Esophagus squamous epithelium (tissue), 4 donors: ENCODE results near the gene KAT7.

Experiments
- POLR2A ChIP-seq, 4 donors: fragments of 450-650 bp; IDR thresholded peaks; one replicate each; pipeline ENCODE4 v1.6.1; 2017; ENCODE audit warnings: antibody characterized with exemption in 4 of 4, mild to moderate bottlenecking in 4 of 4, moderate library complexity in 3 of 4
- TF ChIP-seq, protein P1 (sequence below), 6 experiments: fragments of 450-650 bp in 4 of 6; fragments of 200-600 bp in 2 of 6; sonication (generic) in 2 of 6; IDR thresholded peaks; one replicate each; pipeline ENCODE4 v1.5.1; 2016 to 2019; ENCODE audit warnings: antibody characterized with exemption in 6 of 6, mild to moderate bottlenecking in 4 of 6, moderate library complexity in 4 of 6

DNA sequence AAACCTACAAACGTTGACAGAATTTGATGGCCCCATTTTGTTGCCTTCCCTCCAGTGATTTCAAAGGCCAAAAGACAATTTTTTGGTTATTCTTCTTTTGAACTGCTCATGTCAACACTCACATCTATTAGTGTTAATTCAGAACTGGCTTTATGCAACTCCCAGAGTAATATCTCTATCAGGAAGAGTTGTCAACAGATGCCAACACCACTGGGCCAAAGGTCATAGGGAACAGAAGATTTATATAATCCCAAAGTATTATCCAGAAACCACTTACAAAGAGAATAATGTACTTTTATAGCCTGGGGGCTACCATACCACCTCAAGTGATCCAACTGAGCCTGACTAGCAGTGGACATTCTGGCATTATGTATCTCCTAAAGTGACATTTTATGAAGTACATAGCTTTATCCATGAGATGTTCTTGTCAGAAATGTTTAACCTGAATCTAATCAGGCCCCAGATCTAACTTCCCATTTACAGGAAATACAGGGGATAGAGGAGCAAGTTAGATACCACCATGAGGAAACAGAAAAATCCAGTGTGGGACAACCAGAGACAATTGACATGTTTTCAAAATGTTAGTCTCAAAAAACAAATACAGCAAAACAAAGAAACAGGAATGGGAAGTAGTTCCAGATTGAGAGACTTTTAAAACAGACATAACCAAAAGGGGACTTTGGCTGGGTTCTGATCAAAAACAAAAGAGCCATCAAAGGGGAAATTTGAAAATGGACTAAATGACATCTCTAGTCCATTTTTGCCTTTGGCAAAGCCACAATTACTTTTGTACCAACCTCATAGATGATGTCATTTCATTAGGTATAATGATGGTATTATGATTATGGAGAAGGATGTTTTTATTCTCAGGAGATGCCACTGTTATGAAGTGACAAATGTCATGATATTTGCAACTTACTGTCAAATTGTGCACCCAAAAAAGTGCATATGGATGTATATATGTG, 43.0 kb upstream of the KAT7 start:
- no peak for TF ChIP-seq POLR2A (IDR thresholded peaks at IDR 0.05)
- TF ChIP-seq, protein P1, sequence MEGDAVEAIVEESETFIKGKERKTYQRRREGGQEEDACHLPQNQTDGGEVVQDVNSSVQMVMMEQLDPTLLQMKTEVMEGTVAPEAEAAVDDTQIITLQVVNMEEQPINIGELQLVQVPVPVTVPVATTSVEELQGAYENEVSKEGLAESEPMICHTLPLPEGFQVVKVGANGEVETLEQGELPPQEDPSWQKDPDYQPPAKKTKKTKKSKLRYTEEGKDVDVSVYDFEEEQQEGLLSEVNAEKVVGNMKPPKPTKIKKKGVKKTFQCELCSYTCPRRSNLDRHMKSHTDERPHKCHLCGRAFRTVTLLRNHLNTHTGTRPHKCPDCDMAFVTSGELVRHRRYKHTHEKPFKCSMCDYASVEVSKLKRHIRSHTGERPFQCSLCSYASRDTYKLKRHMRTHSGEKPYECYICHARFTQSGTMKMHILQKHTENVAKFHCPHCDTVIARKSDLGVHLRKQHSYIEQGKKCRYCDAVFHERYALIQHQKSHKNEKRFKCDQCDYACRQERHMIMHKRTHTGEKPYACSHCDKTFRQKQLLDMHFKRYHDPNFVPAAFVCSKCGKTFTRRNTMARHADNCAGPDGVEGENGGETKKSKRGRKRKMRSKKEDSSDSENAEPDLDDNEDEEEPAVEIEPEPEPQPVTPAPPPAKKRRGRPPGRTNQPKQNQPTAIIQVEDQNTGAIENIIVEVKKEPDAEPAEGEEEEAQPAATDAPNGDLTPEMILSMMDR (IDR thresholded peaks at IDR 0.05) = no peak
